Measurements from ENCODE around the gene HBB. TPM values are rescaled to one million over a fixed set of nuclear protein-coding genes. Genes with fewer than 3 reads are reported as not detected.

The HBB gene
- total RNA-seq, 4 donors from 2014 or later: 16.1 to 148 (median 132) TPM; not detected in 1

DNA sequence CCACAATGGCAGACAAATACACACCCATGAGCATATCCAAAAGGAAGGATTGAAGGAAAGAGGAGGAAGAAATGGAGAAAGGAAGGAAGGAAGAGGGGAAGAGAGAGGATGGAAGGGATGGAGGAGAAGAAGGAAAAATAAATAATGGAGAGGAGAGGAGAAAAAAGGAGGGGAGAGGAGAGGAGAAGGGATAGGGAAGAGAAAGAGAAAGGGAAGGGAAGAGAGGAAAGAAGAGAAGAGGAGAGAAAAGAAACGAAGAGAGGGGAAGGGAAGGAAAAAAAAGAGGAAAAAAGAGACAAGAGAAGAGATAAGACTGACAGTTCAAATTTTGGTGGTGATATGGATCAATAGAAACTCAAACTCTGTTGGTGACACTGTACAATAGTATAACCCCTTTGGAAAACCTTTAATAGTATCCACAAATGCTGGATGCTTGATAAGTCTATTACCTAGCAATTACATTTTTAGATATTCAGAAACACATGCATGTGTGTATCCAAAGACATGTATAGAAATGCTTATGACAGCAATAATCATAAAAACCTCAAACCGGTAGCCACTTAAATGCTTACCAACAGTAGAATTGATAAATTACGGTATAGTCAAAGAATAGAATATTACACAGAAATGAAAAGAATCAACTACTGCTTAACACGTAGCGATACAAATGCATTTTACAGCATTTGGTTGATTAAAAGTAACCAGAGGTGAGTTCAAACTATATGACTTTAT is 8.7 kb upstream of the HBB start:
- no peak for ATAC-seq

DNA sequence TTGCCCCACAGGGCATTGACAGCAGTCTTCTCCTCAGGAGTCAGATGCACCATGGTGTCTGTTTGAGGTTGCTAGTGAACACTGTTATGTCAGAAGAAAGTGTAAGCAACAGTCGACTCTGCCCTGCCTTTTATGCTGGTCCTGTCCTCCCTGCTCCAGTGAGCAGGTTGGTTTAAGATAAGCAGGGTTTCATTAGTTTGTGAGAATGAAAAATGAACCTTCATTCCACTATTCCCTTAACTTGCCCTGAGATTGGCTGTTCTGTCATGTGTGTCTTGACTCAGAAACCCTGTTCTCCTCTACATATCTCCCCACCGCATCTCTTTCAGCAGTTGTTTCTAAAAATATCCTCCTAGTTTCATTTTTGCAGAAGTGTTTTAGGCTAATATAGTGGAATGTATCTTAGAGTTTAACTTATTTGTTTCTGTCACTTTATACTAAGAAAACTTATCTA is 7.5 kb upstream of the HBB start, which contains the start of gene HBD:
HBD (minus strand) TSS at position 103 of the 454 bp plus-strand sequence; CDS start at position 53, 50 bp downstream.
- Histone ChIP-seq H3K4me3 (no peak within 1 kb of the TSS), H3K36me3 (no peaks in the 10 kb centered on the region), H3K4me1 (no peaks in the 10 kb centered on the region), H3K9me3 (no peaks in the 10 kb centered on the region), H3K27me3 (no peaks in the 10 kb centered on the region), H3K27ac (no peak within 1 kb of the TSS)
- TF ChIP-seq POLR2AphosphoS5 (IDR thresholded peaks at IDR 0.05): no peak
- TF ChIP-seq, protein P1, sequence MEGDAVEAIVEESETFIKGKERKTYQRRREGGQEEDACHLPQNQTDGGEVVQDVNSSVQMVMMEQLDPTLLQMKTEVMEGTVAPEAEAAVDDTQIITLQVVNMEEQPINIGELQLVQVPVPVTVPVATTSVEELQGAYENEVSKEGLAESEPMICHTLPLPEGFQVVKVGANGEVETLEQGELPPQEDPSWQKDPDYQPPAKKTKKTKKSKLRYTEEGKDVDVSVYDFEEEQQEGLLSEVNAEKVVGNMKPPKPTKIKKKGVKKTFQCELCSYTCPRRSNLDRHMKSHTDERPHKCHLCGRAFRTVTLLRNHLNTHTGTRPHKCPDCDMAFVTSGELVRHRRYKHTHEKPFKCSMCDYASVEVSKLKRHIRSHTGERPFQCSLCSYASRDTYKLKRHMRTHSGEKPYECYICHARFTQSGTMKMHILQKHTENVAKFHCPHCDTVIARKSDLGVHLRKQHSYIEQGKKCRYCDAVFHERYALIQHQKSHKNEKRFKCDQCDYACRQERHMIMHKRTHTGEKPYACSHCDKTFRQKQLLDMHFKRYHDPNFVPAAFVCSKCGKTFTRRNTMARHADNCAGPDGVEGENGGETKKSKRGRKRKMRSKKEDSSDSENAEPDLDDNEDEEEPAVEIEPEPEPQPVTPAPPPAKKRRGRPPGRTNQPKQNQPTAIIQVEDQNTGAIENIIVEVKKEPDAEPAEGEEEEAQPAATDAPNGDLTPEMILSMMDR (IDR thresholded peaks at IDR 0.05): no peak
- no peak for TF ChIP-seq POLR2A (IDR thresholded peaks at IDR 0.05)
- no peak for TF ChIP-seq EP300 (IDR thresholded peaks at IDR 0.05)
- 11 to 13% methylated on average over 1 to 2 of the region's 2 CpGs for WGBS, 2 donors (ENCODE audit: low coverage in 1 of 2)
- no peak for ATAC-seq

More for the DNA sequence above, 8.7 kb upstream of the HBB start:
- Histone ChIP-seq H3K4me3 (no peak overlapping the region), H3K4me1 (no peaks in the 10 kb centered on the region), H3K27ac (no peak overlapping the region), H3K36me3 (no peaks in the 10 kb centered on the region), H3K27me3 (no peaks in the 10 kb centered on the region), H3K9me3 (no peaks in the 10 kb centered on the region)
- no peak for TF ChIP-seq POLR2AphosphoS5 (IDR thresholded peaks at IDR 0.05)
- no peak for TF ChIP-seq EP300 (IDR thresholded peaks at IDR 0.05)
- no peak for TF ChIP-seq POLR2A (IDR thresholded peaks at IDR 0.05)
- TF ChIP-seq, protein P1 (IDR thresholded peaks at IDR 0.05): no peak
- WGBS, 2 donors (ENCODE audit: low coverage in 1 of 2): 83 to 88% methylated on average over 5 of the region's 5 CpGs

DNA sequence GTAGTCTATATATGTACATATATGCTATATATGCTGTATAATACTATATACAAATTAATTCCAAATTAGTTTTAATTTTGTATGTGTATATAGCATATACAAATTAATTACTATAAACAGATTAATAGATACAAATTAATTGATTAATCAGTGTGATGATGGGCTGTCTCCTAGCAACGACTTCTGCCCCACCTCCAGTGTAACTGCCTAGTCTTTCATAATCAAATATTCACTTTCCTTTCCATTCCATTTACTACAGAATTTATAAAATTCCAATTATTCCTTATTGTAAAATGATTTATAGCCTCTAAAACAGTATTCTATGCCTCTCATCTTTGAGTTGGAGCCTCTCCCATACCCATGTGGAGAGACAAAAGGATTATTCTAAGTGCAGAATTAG is 6.4 kb upstream of the HBB start:
- H3K27ac ChIP-seq: no peak overlapping the region
- H3K4me3 ChIP-seq: no peak overlapping the region
- 81 to 89% methylated on average over 1 of the region's 1 CpG for WGBS, 2 donors (ENCODE audit: low coverage in 1 of 2)
- H3K27me3 ChIP-seq: no peaks in the 10 kb centered on the region
- no peak for ATAC-seq
- H3K36me3 ChIP-seq: no peaks in the 10 kb centered on the region
- no peaks in the 10 kb centered on the region for H3K4me1 ChIP-seq
- TF ChIP-seq EP300 (IDR thresholded peaks at IDR 0.05) (no peak), POLR2AphosphoS5 (IDR thresholded peaks at IDR 0.05) (no peak), POLR2A (IDR thresholded peaks at IDR 0.05) (no peak)
- TF ChIP-seq, protein P1 (IDR thresholded peaks at IDR 0.05): no peak
- H3K9me3 ChIP-seq: no peaks in the 10 kb centered on the region

DNA sequence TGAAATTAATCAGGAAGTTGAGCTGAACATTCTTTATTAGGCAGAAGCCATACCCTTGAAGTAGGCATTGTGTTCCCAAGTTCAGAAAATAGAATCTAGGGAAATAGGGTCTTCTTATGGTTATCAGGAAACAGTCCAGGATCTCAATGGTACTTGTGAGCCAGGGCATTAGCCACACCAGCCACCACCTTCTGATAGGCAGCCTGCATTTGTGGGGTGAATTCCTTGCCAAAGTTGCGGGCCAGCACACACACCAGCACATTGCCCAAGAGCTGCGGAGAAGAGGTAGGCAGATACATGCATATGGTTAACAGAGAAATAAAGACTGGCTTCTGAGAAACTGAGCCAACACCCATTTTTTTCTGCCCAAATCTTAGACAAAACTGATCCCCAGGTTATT is 6.0 kb upstream of the HBB start:
- H3K4me1 ChIP-seq: no peaks in the 10 kb centered on the region
- WGBS, 2 donors (ENCODE audit: low coverage in 1 of 2): 83 to 100% methylated on average over 1 to 2 of the region's 2 CpGs
- H3K4me3 ChIP-seq: no peak overlapping the region
- no peak for ATAC-seq
- TF ChIP-seq, protein P1 (IDR thresholded peaks at IDR 0.05): no peak
- TF ChIP-seq POLR2A (IDR thresholded peaks at IDR 0.05): no peak
- TF ChIP-seq POLR2AphosphoS5 (IDR thresholded peaks at IDR 0.05): no peak
- no peak for TF ChIP-seq EP300 (IDR thresholded peaks at IDR 0.05)
- no peak overlapping the region for H3K27ac ChIP-seq
- H3K9me3 ChIP-seq: no peaks in the 10 kb centered on the region
- H3K36me3 ChIP-seq: no peaks in the 10 kb centered on the region
- no peaks in the 10 kb centered on the region for H3K27me3 ChIP-seq

DNA sequence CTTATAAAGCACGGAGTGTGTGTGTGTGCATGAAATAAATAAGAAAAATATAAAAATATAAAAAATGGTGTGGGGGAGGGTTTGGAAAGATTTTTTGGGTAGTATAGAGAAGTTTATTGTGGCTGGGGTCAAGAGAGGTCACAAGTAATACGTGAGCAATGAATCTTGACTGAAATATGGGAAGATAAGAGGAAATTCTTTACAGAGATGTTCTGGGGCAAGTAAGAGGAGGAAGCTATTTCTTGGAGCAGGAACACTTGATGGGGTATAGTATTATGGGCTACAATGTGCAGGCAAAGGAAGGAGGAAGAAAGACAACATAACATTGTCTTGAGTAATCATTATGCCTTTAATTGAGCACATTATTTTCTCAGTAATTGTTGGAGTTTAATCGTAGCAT is 5.3 kb upstream of the HBB start:
- 58 to 69% methylated on average over 3 of the region's 3 CpGs for WGBS, 2 donors (ENCODE audit: low coverage in 1 of 2)
- Histone ChIP-seq H3K4me3 (no peak overlapping the region), H3K27me3 (no peaks in the 10 kb centered on the region), H3K9me3 (no peaks in the 10 kb centered on the region), H3K4me1 (no peaks in the 10 kb centered on the region), H3K27ac (no peak overlapping the region), H3K36me3 (no peaks in the 10 kb centered on the region)
- TF ChIP-seq POLR2AphosphoS5 (IDR thresholded peaks at IDR 0.05): no peak
- TF ChIP-seq EP300 (IDR thresholded peaks at IDR 0.05): no peak
- TF ChIP-seq POLR2A (IDR thresholded peaks at IDR 0.05): no peak
- TF ChIP-seq, protein P1 (IDR thresholded peaks at IDR 0.05): no peak
- no peak for ATAC-seq

All from gastroesophageal sphincter (tissue), 4 donors.